Measurements from ENCODE around the gene WDFY4. TPM values are rescaled to one million over a fixed set of nuclear protein-coding genes. Genes with fewer than 3 reads are reported as not detected.

The WDFY4 gene
- total and polyA plus RNA-seq, 2 donors (not counting 1 experiment from before 2014, with no cell fraction given) = 0.06 to 0.66 TPM

GRCh38 chr10:49025347-49025983 lies 340.8 kb downstream of the WDFY4 start:
- no peaks in the 10 kb centered on the region for H3K36me3 ChIP-seq (ENCODE audit: control insufficient read depth, insufficient read depth, low read length)
- H3K9me3 ChIP-seq (ENCODE audit: control insufficient read depth, insufficient read depth, low read depth, low read length) = no peaks in the 10 kb centered on the region
- TF ChIP-seq EZH2 (IDR thresholded peaks at IDR 0.05; ENCODE audit: low read length, missing control alignments) (no peak), CTCF (conservative IDR thresholded peaks at IDR 0.05 in 1 of 2, IDR thresholded peaks at IDR 0.05 in 1 of 2; ENCODE audit: low read depth in 1 of 2, low read length in 2 of 2) (no peak)
- no peak overlapping the region for H3K4me2 ChIP-seq (ENCODE audit: extremely low read depth, insufficient read depth, low read length)
- H3K79me2 ChIP-seq (ENCODE audit: control insufficient read depth, insufficient read depth, low read length) = no peaks in the 10 kb centered on the region
- H4K20me1 ChIP-seq (ENCODE audit: control insufficient read depth, extremely low read depth, insufficient read depth, low read length) = no peaks in the 10 kb centered on the region
- DNase-seq (ENCODE audit: low read depth in 2 of 2) = no peak
- H3K27ac ChIP-seq (ENCODE audit: insufficient read depth, low read length) = no peak overlapping the region
- H3K4me1 ChIP-seq (ENCODE audit: control insufficient read depth, extremely low read depth, insufficient read depth, low read length) = no peaks in the 10 kb centered on the region
- H3K4me3 ChIP-seq (replicated peaks in 1 of 4; ENCODE audit: control extremely low read depth in 1 of 4, insufficient read depth in 1 of 4, low read depth in 3 of 4, low read length in 4 of 4) = no peak overlapping the region
- no peak overlapping the region for H3K9ac ChIP-seq (ENCODE audit: insufficient read depth, low read length)
- no peak overlapping the region for H2AFZ ChIP-seq (ENCODE audit: low read length)
- no peaks in the 10 kb centered on the region for H3K27me3 ChIP-seq (ENCODE audit: control insufficient read depth, insufficient read depth, low read length)

GRCh38 chr10:49028639-49029038 lies 344.0 kb downstream of the WDFY4 start:
- H3K4me3 ChIP-seq (replicated peaks in 1 of 4; ENCODE audit: control extremely low read depth in 1 of 4, insufficient read depth in 1 of 4, low read depth in 3 of 4, low read length in 4 of 4) = no peak overlapping the region
- no peaks in the 10 kb centered on the region for H3K9me3 ChIP-seq (ENCODE audit: control insufficient read depth, insufficient read depth, low read depth, low read length)
- H3K27me3 ChIP-seq (ENCODE audit: control insufficient read depth, insufficient read depth, low read length) = no peaks in the 10 kb centered on the region
- no peak overlapping the region for H3K4me2 ChIP-seq (ENCODE audit: extremely low read depth, insufficient read depth, low read length)
- H3K27ac ChIP-seq (ENCODE audit: insufficient read depth, low read length) = no peak overlapping the region
- H2AFZ ChIP-seq (ENCODE audit: low read length) = no peak overlapping the region
- no peaks in the 10 kb centered on the region for H4K20me1 ChIP-seq (ENCODE audit: control insufficient read depth, extremely low read depth, insufficient read depth, low read length)
- no peaks in the 10 kb centered on the region for H3K36me3 ChIP-seq (ENCODE audit: control insufficient read depth, insufficient read depth, low read length)
- no peaks in the 10 kb centered on the region for H3K4me1 ChIP-seq (ENCODE audit: control insufficient read depth, extremely low read depth, insufficient read depth, low read length)
- H3K9ac ChIP-seq (ENCODE audit: insufficient read depth, low read length) = no peak overlapping the region
- DNase-seq (ENCODE audit: low read depth in 2 of 2) = no peak
- H3K79me2 ChIP-seq (ENCODE audit: control insufficient read depth, insufficient read depth, low read length) = no peaks in the 10 kb centered on the region
- TF ChIP-seq EZH2 (IDR thresholded peaks at IDR 0.05; ENCODE audit: low read length, missing control alignments) (no peak), CTCF (conservative IDR thresholded peaks at IDR 0.05 in 1 of 2, IDR thresholded peaks at IDR 0.05 in 1 of 2; ENCODE audit: low read depth in 1 of 2, low read length in 2 of 2) (no peak)

- Histone ChIP-seq H3K27me3 (ENCODE audit: control insufficient read depth, insufficient read depth, low read length) (no peaks in the 10 kb centered on the region), H3K9ac (ENCODE audit: insufficient read depth, low read length) (no peak overlapping the region), H2AFZ (ENCODE audit: low read length) (no peak overlapping the region), H3K4me1 (ENCODE audit: control insufficient read depth, extremely low read depth, insufficient read depth, low read length) (no peaks in the 10 kb centered on the region), H3K36me3 (ENCODE audit: control insufficient read depth, insufficient read depth, low read length) (no peaks in the 10 kb centered on the region), H3K27ac (ENCODE audit: insufficient read depth, low read length) (no peak overlapping the region), H4K20me1 (ENCODE audit: control insufficient read depth, extremely low read depth, insufficient read depth, low read length) (no peaks in the 10 kb centered on the region), H3K4me3 (replicated peaks in 1 of 4; ENCODE audit: control extremely low read depth in 1 of 4, insufficient read depth in 1 of 4, low read depth in 3 of 4, low read length in 4 of 4) (no peak overlapping the region), H3K79me2 (ENCODE audit: control insufficient read depth, insufficient read depth, low read length) (no peaks in the 10 kb centered on the region), H3K4me2 (ENCODE audit: extremely low read depth, insufficient read depth, low read length) (no peak overlapping the region), H3K9me3 (ENCODE audit: control insufficient read depth, insufficient read depth, low read depth, low read length) (no peaks in the 10 kb centered on the region)
- TF ChIP-seq EZH2 (IDR thresholded peaks at IDR 0.05; ENCODE audit: low read length, missing control alignments) (no peak), CTCF (conservative IDR thresholded peaks at IDR 0.05 in 1 of 2, IDR thresholded peaks at IDR 0.05 in 1 of 2; ENCODE audit: low read depth in 1 of 2, low read length in 2 of 2) (no peak)
- DNase-seq (ENCODE audit: low read depth in 2 of 2) = no peak
These were observed 345.0 kb downstream of the WDFY4 start for GRCh38 chr10:49029666-49030065.

Other genes with a start within 250 kb of the WDFY4 start
- gene ARHGAP22, start 79.8 kb upstream of the WDFY4 start, total RNA-seq = 21.3 and 75.5 TPM in 2 replicates
- 10.4 and 21.2 TPM in 2 replicates for gene ARHGAP22, start 79.8 kb upstream of the WDFY4 start, polyA plus RNA-seq